ENCODE results near the gene NEXN.

DNA sequence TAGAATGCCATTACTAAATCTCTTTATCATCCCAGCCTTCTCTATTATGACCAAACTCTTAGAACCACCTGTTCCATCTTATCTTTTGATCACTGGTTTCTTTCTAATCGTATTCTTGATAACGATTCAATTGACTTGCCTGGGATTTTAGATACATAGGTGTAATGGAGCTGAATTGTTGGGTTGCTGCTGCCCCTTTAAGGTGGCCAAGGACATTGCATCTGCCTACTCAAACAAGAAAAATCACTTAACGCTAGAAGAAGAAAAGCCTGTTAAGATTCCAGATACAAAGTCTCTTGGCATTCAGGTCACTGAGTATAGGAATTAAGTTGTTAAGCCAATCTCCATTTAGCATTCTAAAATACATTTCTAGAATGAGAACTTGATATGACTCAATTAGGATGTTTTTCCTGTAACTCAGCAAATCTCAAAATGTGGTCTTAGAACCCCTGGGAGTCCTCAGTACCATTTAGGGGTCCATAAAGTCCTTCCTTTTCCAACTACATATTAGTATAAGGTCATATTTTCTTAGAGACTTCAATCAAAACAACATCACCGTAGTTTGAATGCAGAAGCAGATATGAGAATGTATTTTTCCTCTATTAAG lies 12.4 kb downstream of the NEXN start:
- TF ChIP-seq, protein P1, sequence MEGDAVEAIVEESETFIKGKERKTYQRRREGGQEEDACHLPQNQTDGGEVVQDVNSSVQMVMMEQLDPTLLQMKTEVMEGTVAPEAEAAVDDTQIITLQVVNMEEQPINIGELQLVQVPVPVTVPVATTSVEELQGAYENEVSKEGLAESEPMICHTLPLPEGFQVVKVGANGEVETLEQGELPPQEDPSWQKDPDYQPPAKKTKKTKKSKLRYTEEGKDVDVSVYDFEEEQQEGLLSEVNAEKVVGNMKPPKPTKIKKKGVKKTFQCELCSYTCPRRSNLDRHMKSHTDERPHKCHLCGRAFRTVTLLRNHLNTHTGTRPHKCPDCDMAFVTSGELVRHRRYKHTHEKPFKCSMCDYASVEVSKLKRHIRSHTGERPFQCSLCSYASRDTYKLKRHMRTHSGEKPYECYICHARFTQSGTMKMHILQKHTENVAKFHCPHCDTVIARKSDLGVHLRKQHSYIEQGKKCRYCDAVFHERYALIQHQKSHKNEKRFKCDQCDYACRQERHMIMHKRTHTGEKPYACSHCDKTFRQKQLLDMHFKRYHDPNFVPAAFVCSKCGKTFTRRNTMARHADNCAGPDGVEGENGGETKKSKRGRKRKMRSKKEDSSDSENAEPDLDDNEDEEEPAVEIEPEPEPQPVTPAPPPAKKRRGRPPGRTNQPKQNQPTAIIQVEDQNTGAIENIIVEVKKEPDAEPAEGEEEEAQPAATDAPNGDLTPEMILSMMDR (IDR thresholded peaks at IDR 0.05) = peak; percentile 34 to 67 (median 59)
- no peak for TF ChIP-seq POLR2A (IDR thresholded peaks at IDR 0.05)
